GM12878 (cell line): ENCODE results near the gene TMEM231. TPM values are rescaled to one million over a fixed set of nuclear protein-coding genes. Genes with fewer than 3 reads are reported as not detected.
A peak's percentile ranks its signal among the peaks of the same experiment; 100 is the strongest.
"Not testable (repeated sequence)": the region's sequence is repeated elsewhere in the genome, so short reads cannot be mapped to it uniquely, and the experiment has no call there.

Experiments used
- ATAC-seq: fragments of 200-7000 bp; cut with Tn5 transposase; 3 replicates; pipeline ENCODE4 v1.9.1; 2020; ENCODE audit warnings: mild to moderate bottlenecking, moderate library complexity
- BruUV-seq: library from RNA; stranded (reverse); fragments of 400-500 nt; replicated peaks from 2 replicates; lab custom pipeline; 2021; lab: Mats Ljungman, UMichigan
- CTCF ChIA-PET: fragments of 300-600 bp; sonication (Branson Sonifier 250); formaldehyde crosslinking; extraction: SDS; loops from one replicate; lab custom pipeline; 2021; ENCODE audit warnings: inconsistent platforms; lab: Yijun Ruan, JAX
- POLR2A ChIA-PET: fragments of 350-600 bp; formaldehyde crosslinking; extraction: SDS; loops from one replicate; lab custom pipeline; 2021; ENCODE audit warnings: inconsistent platforms; lab: Charles Lee
- RAD21 ChIA-PET: fragments of 300-600 bp; sonication (Branson Sonifier 250); formaldehyde crosslinking; loops from one replicate; lab custom pipeline; 2023; ENCODE audit warnings: antibody characterized with exemption; ENCODE audit not compliant: unreplicated experiment; lab: Charles Lee
- SMC1A ChIA-PET: fragments of 300-600 bp; sonication (Branson Sonifier 250); formaldehyde crosslinking; loops from one replicate; lab custom pipeline; 2023; ENCODE audit not compliant: unreplicated experiment, uncharacterized antibody; lab: Charles Lee
- DNase-seq: peaks from one replicate; pipeline ENCODE4 v3.0.0-alpha.2; 2011; ENCODE audit warnings: low read depth, low spot score
- FAIRE-seq: peaks from 3 replicates; lab custom pipeline; 2011; peaks lifted over from hg19 to GRCh38; lab: Jason Lieb, UNC
- H2AFZ ChIP-seq: 2 replicates; pipeline ENCODE4 v1.6.0; 2011; ENCODE audit warnings: low read depth, low read length, control low read depth; ENCODE audit not compliant: control insufficient read depth
- H3K27ac ChIP-seq: 2 replicates; pipeline ENCODE4 v1.5.1; 2011; ENCODE audit warnings: control low read depth; ENCODE audit not compliant: control insufficient read depth, insufficient read depth
- H3K27me3 ChIP-seq, 2 experiments: replicated peaks in 1 of 2; 2 replicates each; pipeline versions ENCODE4 v1.6.0 to v1.6.1; 2011; ENCODE audit warnings: low read length in 1 of 2; ENCODE audit not compliant: control insufficient read depth in 2 of 2, insufficient read depth in 2 of 2
- H3K36me3 ChIP-seq, 2 experiments: 2 replicates each; pipeline ENCODE4 v1.5.1; 2011; ENCODE audit warnings: low read length in 1 of 2; ENCODE audit not compliant: control insufficient read depth in 2 of 2, insufficient read depth in 2 of 2
- H3K4me1 ChIP-seq: 2 replicates; pipeline ENCODE4 v1.6.1; 2011; ENCODE audit warnings: mild to moderate bottlenecking, low read length, moderate library complexity, mixed read lengths; ENCODE audit not compliant: control insufficient read depth, insufficient read depth
- H3K4me2 ChIP-seq: 2 replicates; pipeline ENCODE4 v1.6.0; 2011; ENCODE audit warnings: control low read depth; ENCODE audit not compliant: control insufficient read depth, insufficient read depth
- H3K4me3 ChIP-seq: fragments of 200-600 bp; sonication (generic); 2 replicates; pipeline ENCODE4 v1.5.1; 2016
- H3K79me2 ChIP-seq: 2 replicates; pipeline ENCODE4 v1.6.0; 2011; ENCODE audit warnings: low read length; ENCODE audit not compliant: control insufficient read depth, insufficient read depth
- H3K9ac ChIP-seq: 2 replicates; pipeline ENCODE4 v1.8.0; 2011; ENCODE audit warnings: low read length, control low read depth, mixed read lengths; ENCODE audit not compliant: control insufficient read depth, insufficient read depth
- H3K9me3 ChIP-seq: replicated peaks from 3 replicates; pipeline ENCODE4 v1.5.1; 2011; ENCODE audit warnings: mild to moderate bottlenecking, low read length; ENCODE audit not compliant: control insufficient read depth, insufficient read depth
- H4K20me1 ChIP-seq: 2 replicates; pipeline ENCODE4 v1.6.0; 2011; ENCODE audit not compliant: control insufficient read depth, insufficient read depth
- CTCF ChIP-seq, 3 experiments: IDR thresholded peaks in 2 of 3; conservative IDR thresholded peaks in 1 of 3; 2 replicates each; pipeline ENCODE4 v1.5.1; 2011; ENCODE audit warnings: low read depth in 3 of 3, low read length in 3 of 3, mild to moderate bottlenecking in 3 of 3, control low read depth in 2 of 3, moderate library complexity in 2 of 3, inconsistent platforms in 1 of 3, mixed read lengths in 1 of 3; ENCODE audit not compliant: control insufficient read depth in 2 of 3, insufficient read depth in 1 of 3; ENCODE audit errors: extremely low read depth in 1 of 3
- E2F8 ChIP-seq: fragments of 450-650 bp; IDR thresholded peaks from 2 replicates; pipeline ENCODE4 v1.6.1; 2018; ENCODE audit warnings: mild to moderate bottlenecking, low read depth, moderate library complexity; ENCODE audit not compliant: partially characterized antibody
- EED ChIP-seq: sonication (generic); IDR thresholded peaks from 2 replicates; pipeline ENCODE4 v1.6.1; 2016; ENCODE audit warnings: antibody characterized with exemption, low read depth
- GATAD2B ChIP-seq: fragments of 450-650 bp; conservative IDR thresholded peaks from 2 replicates; pipeline ENCODE4 v1.6.1; 2017; ENCODE audit warnings: low read depth, mild to moderate bottlenecking, moderate library complexity
- IKZF1 ChIP-seq: fragments of 450-650 bp; conservative IDR thresholded peaks from 2 replicates; pipeline ENCODE4 v1.6.1; 2017; ENCODE audit warnings: antibody characterized with exemption, mild to moderate bottlenecking
- MEF2B ChIP-seq: fragments of 450-650 bp; IDR thresholded peaks from 2 replicates; pipeline ENCODE4 v1.6.1; 2018; ENCODE audit warnings: mild to moderate bottlenecking, moderate library complexity; ENCODE audit not compliant: partially characterized antibody, poor library complexity, severe bottlenecking
- MYC ChIP-seq: IDR thresholded peaks from 2 replicates; pipeline ENCODE4 v1.6.1; 2011; ENCODE audit warnings: mild to moderate bottlenecking, low read length, moderate library complexity, inconsistent platforms; ENCODE audit not compliant: insufficient read depth, insufficient replicate concordance, insufficient read length, severe bottlenecking
- RBBP5 ChIP-seq: fragments of 200-600 bp; sonication (generic); conservative IDR thresholded peaks from 2 replicates; pipeline ENCODE4 v1.6.1; 2016
- SRF ChIP-seq, 2 experiments: IDR thresholded peaks; 2 replicates each; pipeline ENCODE4 v1.6.1; 2011; ENCODE audit warnings: low read depth in 2 of 2, low read length in 2 of 2, mild to moderate bottlenecking in 1 of 2, moderate library complexity in 1 of 2
- YY1 ChIP-seq: IDR thresholded peaks from 2 replicates; pipeline ENCODE4 v1.6.1; 2011; ENCODE audit warnings: low read depth, mild to moderate bottlenecking, low read length
- WGBS: methylation state at CpG from one replicate; pipeline ENCODE4 v1.1.6; 2016; ENCODE audit warnings: low lambda C conversion rate; ENCODE audit not compliant: insufficient replicate concordance, insufficient coverage; ENCODE audit errors: missing lambda C conversion rate; 5-methylcytosine and 5-hydroxymethylcytosine counted together
- in situ Hi-C: fragments of 300-500 bp; cut with MboI; formaldehyde crosslinking; loops from 9 replicates; pipeline ENCODE4 v1.14.3; 2018; ENCODE audit warnings: mixed read lengths
- intact Hi-C: fragments of 100-400 bp; cut with micrococcal nuclease; formaldehyde crosslinking; loops from one replicate; pipeline ENCODE4 v1.14.2; 2022; ENCODE audit not compliant: unreplicated experiment
- polyA plus RNA-seq, 11 experiments: library from polyadenylated mRNA; depleted of rRNA in 4 of 11; unstranded in 6 of 11; stranded (reverse) in 5 of 11; fragments of >200 nt; fragmentation: Nextera tagmentation in 4 of 11; fragmentation: Illumina TruSeq in 1 of 11; extraction: Ambion mirVana in 4 of 11; extraction: Trizol in 1 of 11; gene quantifications; 1 replicate in 1 of 11; 2 replicates in 10 of 11; pipeline versions ENCODE4 v1.2.1 to v1.2.3, GENCODE V29; 2011 to 2016; ENCODE audit warnings: inconsistent platforms in 2 of 11, missing spikeins in 2 of 11, low read depth in 1 of 11
- total RNA-seq, 4 experiments: library from RNA; depleted of rRNA in 3 of 4; stranded (reverse); fragments of >200 nt in 3 of 4; fragmentation: Illumina TruSeq in 1 of 4; extraction: Trizol in 1 of 4; gene quantifications; 2 replicates each; pipeline versions ENCODE4 v1.2.1 to v1.2.3, GENCODE V29; 2013 to 2021

Gene TMEM231
- total and polyA plus RNA-seq, 10 of the 15 experiments (the other 5 are each of a cell fraction or from before 2014, with no cell fraction given) = 1.2 to 9.1 (median 5.9) TPM

- TF ChIP-seq CTCF (IDR thresholded peaks at IDR 0.05 in 2 of 3, conservative IDR thresholded peaks at IDR 0.05 in 1 of 3; ENCODE audit: control insufficient read depth in 2 of 3, extremely low read depth in 1 of 3, insufficient read depth in 1 of 3, low read depth in 3 of 3, low read length in 3 of 3) (peak; percentile 70 to 78 (median 77)), IKZF1 (peak; percentile 90), RBBP5 (no peak), E2F8 (no peak), MYC (no peak), YY1 (no peak; the same call in 1 of the 2 replicates), SRF (IDR thresholded peaks at IDR 0.05; ENCODE audit: low read depth in 2 of 2, low read length in 2 of 2) (no peak), EED (peak; percentile 93), GATAD2B (peak; percentile 67), MEF2B (no peak)
- TF ChIP-seq, all 136 proteins: peak for 16
These were observed 5.8 kb downstream of the TMEM231 start (continued) for GRCh38 chr16:75550211-75550662.

- H3K36me3 ChIP-seq, POLR2A ChIA-PET, H3K79me2 ChIP-seq, H3K9ac ChIP-seq, H4K20me1 ChIP-seq, DNase-seq, intact Hi-C loops, BruUV-seq, ATAC-seq, H3K9me3 ChIP-seq, H3K27ac ChIP-seq, FAIRE-seq, H2AFZ ChIP-seq, in situ Hi-C loops, H3K27me3 ChIP-seq, H3K4me3 ChIP-seq, H3K4me1 ChIP-seq, H3K4me2 ChIP-seq: not testable (repeated sequence)
- WGBS = 88% methylated on average over 9 of the region's 9 CpGs
- SMC1A ChIA-PET = interaction anchor here (2.4 to 6.3 kb wide), 3 partner anchors 16 to 76 kb away, joined by 11 to 40 read pairs (median 24); partner anchors contain the start of gene GABARAPL2
- CTCF ChIA-PET = interaction anchor here (3.9 to 4.6 kb wide), 3 partner anchors 32 to 83 kb away, joined by 23 to 55 read pairs (median 27); partner anchors contain the start of gene TMEM170A
- RAD21 ChIA-PET = interaction anchor here (1.3 kb wide), 1 partner anchor 31 kb away, joined by 4 read pairs; no protein-coding TSS in a partner anchor
These were observed 7.6 kb downstream of the TMEM231 start for GRCh38 chr16:75548456-75548855.
